ENCODE data around the gene RGS6. TPM values are rescaled to one million over a fixed set of nuclear protein-coding genes. Genes with fewer than 3 reads are reported as not detected.

Gene RGS6
- polyA plus RNA-seq, 3 donors: not detected

DNA sequence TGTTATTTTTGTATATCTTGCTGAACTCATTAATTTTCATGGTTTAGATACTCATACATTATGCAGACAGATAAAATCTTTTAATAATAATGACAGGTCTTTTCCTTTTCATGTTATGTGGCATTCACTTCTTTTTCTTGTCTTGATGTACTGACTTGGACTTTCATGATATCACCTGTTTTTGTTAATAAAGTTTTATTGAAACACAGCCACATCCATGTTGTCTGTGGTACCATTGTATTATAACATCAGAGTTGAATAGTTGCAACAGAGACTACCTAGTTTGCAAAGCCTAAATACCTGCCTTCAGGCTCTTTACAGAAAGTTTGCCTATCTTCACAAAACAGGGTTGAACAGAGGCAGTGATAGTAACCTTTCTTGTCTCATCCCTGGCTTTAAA lies 85.1 kb downstream of the RGS6 start:
- peaks cover 0 to 9% (median 3%) of the 10 kb centered on the region in 7 donors for H3K9me3 Mint-ChIP-seq
- Histone ChIP-seq H3K9ac (ENCODE audit: insufficient read depth, low read length, poor library complexity, severe bottlenecking) (no peak overlapping the region), H3K4me2 (replicated peaks; ENCODE audit: extremely low read depth, low read length, poor library complexity, severe bottlenecking) (no peak overlapping the region), H3K27ac (ENCODE audit: low read depth in 1 of 2, low read length in 2 of 2) (no peak overlapping the region), H3K9me3 (replicated peaks in 1 of 2; ENCODE audit: control insufficient read depth in 1 of 2, insufficient read depth in 1 of 2, low read length in 2 of 2) (no peaks in the 10 kb centered on the region), H3K27me3 (ENCODE audit: control insufficient read depth in 2 of 2, insufficient read depth in 2 of 2, low read length in 2 of 2) (no peaks in the 10 kb centered on the region), H3K4me3 (replicated peaks in 1 of 3; ENCODE audit: low read depth in 2 of 3, low read length in 3 of 3) (no peak overlapping the region), H3K4me1 (ENCODE audit: control insufficient read depth in 1 of 2, insufficient read depth in 2 of 2, low read length in 2 of 2) (no peaks in the 10 kb centered on the region), H3K79me2 (ENCODE audit: insufficient read depth, low read length) (no peaks in the 10 kb centered on the region), H3K36me3 (replicated peaks in 1 of 2; ENCODE audit: control insufficient read depth in 1 of 2, insufficient read depth in 2 of 2, low read length in 2 of 2) (no peaks in the 10 kb centered on the region), H2AFZ (ENCODE audit: insufficient read depth, low read depth, low read length, poor library complexity, severe bottlenecking) (no peak overlapping the region), H4K20me1 (ENCODE audit: insufficient read depth, low read length) (no peaks in the 10 kb centered on the region)
- no peak for DNase-seq
- TF ChIP-seq CTCF (IDR thresholded peaks at IDR 0.05): no peak
- H3K4me3 Mint-ChIP-seq: no peak overlapping the region
- H3K27ac Mint-ChIP-seq: no peak overlapping the region
- peaks cover 2 to 5% (median 2%) of the 10 kb centered on the region in 3 donors for H3K27me3 Mint-ChIP-seq (ENCODE audit: low read depth in 3 of 3)
- intact Hi-C loops (cut with micrococcal nuclease): no loop called here
- H3K36me3 Mint-ChIP-seq: no peaks in the 10 kb centered on the region
- H3K4me1 Mint-ChIP-seq: no peaks in the 10 kb centered on the region

DNA sequence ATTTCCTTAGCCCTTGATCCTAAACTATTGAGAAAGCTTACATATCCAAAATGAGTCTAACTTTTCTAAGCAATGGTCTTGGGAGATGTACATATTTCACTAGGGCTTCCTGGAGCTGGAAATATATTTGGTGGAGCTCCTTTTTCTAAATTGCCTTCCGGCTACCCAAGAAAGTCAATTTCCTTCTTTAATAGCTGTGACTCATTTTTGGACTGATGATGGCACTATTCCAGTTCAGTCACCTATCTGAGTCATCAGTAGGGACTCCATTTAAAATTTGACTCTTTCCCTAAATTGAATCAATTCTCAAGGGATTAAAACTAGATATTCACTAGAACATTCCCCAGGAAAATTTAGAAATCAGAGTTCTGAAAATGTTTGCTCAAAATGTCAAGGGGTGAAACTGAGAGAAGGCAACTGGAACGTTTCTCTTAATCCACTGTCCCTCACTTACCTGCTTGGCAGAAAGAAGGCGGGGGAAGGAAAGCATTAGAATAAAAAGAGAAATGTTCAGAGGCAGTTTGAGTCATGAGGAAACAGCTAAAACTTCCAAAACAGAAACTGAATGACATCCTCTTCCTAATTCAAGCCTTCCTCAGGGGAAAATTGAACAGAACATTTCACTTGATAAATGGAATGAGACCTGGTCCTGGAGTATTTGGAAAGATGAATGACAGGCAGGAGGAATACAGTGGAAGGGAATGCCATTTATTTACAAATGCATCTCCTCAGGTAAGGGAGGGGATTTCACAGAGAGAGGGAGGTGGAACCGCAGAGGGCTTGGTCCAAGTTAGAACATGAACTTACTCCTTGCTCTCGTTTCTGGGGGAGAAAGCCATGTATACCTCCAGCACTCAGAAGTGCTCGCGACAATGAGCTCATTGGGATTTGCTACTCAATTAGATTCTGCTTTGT lies 91.2 kb downstream of the RGS6 start:
- Mint-ChIP-seq H3K27ac (no peak overlapping the region), H3K4me1 (peaks cover 1% of the 10 kb centered on the region), H3K4me3 (no peak overlapping the region), H3K36me3 (no peaks in the 10 kb centered on the region), H3K9me3 (no peaks in the 10 kb centered on the region), H3K27me3 (ENCODE audit: low read depth in 3 of 3) (peaks cover 0 to 5% (median 0%) of the 10 kb centered on the region in 3 donors)
- Histone ChIP-seq H3K4me1 (ENCODE audit: control insufficient read depth in 1 of 2, insufficient read depth in 2 of 2, low read length in 2 of 2) (no peaks in the 10 kb centered on the region), H3K9ac (ENCODE audit: insufficient read depth, low read length, poor library complexity, severe bottlenecking) (no peak overlapping the region), H3K27me3 (ENCODE audit: control insufficient read depth in 2 of 2, insufficient read depth in 2 of 2, low read length in 2 of 2) (no peaks in the 10 kb centered on the region), H3K4me3 (replicated peaks in 1 of 3; ENCODE audit: low read depth in 2 of 3, low read length in 3 of 3) (no peak overlapping the region), H3K79me2 (ENCODE audit: insufficient read depth, low read length) (no peaks in the 10 kb centered on the region), H4K20me1 (ENCODE audit: insufficient read depth, low read length) (no peaks in the 10 kb centered on the region), H3K4me2 (replicated peaks; ENCODE audit: extremely low read depth, low read length, poor library complexity, severe bottlenecking) (no peak overlapping the region), H3K9me3 (replicated peaks in 1 of 2; ENCODE audit: control insufficient read depth in 1 of 2, insufficient read depth in 1 of 2, low read length in 2 of 2) (no peaks in the 10 kb centered on the region), H2AFZ (ENCODE audit: insufficient read depth, low read depth, low read length, poor library complexity, severe bottlenecking) (no peak overlapping the region), H3K36me3 (replicated peaks in 1 of 2; ENCODE audit: control insufficient read depth in 1 of 2, insufficient read depth in 2 of 2, low read length in 2 of 2) (no peaks in the 10 kb centered on the region), H3K27ac (ENCODE audit: low read depth in 1 of 2, low read length in 2 of 2) (no peak overlapping the region)
- TF ChIP-seq CTCF (IDR thresholded peaks at IDR 0.05): no peak
- intact Hi-C loops (cut with micrococcal nuclease): no loop called here
- no peak for DNase-seq
- WGBS (ENCODE audit: insufficient coverage): 44% methylated on average over 5 of the region's 7 CpGs
